Measurements from ENCODE around the gene OR10Z1.
A peak's percentile ranks its signal among the peaks of the same experiment; 100 is the strongest.

DNA sequence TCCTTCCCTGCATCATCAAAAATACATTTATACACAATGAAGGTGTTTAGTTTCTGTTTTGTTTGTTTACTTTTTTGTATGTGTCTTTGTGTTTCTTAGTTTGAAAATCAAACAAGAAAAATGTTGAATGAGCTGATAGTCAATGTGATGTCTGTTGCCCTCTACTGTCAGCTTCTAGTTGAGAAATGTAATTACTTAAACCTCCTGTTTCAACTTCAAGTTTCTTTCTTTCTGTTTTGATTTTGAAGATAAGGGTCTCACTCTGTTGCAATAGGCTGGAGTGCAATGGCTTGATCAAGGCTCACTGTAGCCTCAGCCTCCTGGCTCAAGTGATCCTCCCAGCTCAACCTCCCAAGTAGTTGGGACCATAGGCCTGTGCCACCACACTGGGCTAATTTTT is 44.0 kb downstream of the OR10Z1 start:
- TF ChIP-seq, protein P1, sequence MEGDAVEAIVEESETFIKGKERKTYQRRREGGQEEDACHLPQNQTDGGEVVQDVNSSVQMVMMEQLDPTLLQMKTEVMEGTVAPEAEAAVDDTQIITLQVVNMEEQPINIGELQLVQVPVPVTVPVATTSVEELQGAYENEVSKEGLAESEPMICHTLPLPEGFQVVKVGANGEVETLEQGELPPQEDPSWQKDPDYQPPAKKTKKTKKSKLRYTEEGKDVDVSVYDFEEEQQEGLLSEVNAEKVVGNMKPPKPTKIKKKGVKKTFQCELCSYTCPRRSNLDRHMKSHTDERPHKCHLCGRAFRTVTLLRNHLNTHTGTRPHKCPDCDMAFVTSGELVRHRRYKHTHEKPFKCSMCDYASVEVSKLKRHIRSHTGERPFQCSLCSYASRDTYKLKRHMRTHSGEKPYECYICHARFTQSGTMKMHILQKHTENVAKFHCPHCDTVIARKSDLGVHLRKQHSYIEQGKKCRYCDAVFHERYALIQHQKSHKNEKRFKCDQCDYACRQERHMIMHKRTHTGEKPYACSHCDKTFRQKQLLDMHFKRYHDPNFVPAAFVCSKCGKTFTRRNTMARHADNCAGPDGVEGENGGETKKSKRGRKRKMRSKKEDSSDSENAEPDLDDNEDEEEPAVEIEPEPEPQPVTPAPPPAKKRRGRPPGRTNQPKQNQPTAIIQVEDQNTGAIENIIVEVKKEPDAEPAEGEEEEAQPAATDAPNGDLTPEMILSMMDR (IDR thresholded peaks at IDR 0.05; ENCODE audit: borderline replicate concordance, extremely low read depth, low read length, poor library complexity, severe bottlenecking): peak; percentile 48
- no peak for TF ChIP-seq EZH2 (IDR thresholded peaks at IDR 0.05; ENCODE audit: borderline replicate concordance, low read depth, low read length, severe bottlenecking)

Data from DND-41 (cell line).